Activated CD8-positive, alpha-beta memory T cell treated with anti-CD3 and anti-CD28 coated beads, Interleukin-2, amount 50 U/mL, for 24 hours (primary cell): Measurements from ENCODE around the gene EFEMP1.
"Not testable (repeated sequence)": the region's sequence is repeated elsewhere in the genome, so short reads cannot be mapped to it uniquely, and the experiment has no call there.

Experiments
- DNase-seq: peaks from one replicate; pipeline ENCODE4 v3.0.0-alpha.2; 2020; ENCODE audit errors: extremely low read depth

Gene EFEMP1

GRCh38 chr2:55865096-55865835 is 58.3 kb downstream of the EFEMP1 start:
- DNase-seq, result no peak

DNA sequence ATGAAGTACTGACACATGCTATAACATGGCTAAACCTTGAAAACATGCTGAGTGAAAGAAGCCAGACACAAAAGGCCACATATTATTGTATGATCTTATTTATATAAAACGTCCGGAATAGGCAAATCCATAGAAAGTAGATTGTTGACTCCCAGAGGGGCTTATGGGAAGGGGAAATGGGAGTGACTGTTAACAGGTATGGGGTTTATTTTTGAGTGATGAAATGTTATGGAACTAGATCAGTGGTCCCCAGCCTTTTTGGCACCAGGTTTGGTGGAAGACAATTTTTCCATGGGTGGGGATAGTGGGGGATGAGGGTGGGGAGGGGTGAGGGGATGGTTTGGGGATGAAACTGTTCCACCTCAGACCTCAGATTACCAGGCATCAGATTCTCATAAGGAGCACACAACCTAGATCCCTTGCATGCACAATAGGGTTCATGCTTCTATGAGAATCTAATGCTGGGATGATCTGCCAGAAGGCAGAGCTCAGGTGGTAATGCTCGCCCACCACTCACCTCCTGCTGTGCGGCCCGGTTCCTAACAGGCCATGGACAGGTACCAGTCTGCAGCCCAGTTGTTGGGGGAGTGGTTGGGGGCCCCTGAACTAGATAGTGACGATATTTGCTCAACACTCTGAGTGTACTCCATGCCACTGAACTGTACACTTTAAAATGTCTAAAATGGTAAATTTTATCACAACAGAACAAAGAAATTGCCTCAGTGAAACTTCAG is 59.1 kb downstream of the EFEMP1 start:
- DNase-seq, result no peak

- no peak for DNase-seq
Measured at GRCh38 chr2:55862673-55863390, 60.8 kb downstream of the EFEMP1 start.

DNA sequence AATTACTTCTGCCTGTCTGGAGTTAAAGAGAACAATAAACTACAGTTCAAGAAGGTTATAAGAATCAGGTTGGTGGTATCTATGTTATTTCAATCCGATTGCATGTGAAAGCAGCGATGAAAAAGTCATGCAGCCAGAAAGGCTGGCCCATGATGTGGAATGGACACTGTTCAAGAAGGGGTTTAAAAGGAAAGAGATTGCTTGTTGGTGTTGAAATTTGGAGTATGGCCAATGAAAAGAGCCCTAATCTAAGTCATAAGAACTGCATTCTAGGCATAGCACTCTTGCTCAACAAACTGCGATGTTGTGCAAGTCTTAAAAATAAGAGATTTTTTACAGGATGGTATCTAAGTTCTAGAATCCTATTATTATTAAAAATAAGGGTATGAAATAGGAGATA is 61.3 kb downstream of the EFEMP1 start:
- no peak for DNase-seq

GRCh38 chr2:55861733-55862132 is 61.8 kb downstream of the EFEMP1 start:
- no peak for DNase-seq

DNA sequence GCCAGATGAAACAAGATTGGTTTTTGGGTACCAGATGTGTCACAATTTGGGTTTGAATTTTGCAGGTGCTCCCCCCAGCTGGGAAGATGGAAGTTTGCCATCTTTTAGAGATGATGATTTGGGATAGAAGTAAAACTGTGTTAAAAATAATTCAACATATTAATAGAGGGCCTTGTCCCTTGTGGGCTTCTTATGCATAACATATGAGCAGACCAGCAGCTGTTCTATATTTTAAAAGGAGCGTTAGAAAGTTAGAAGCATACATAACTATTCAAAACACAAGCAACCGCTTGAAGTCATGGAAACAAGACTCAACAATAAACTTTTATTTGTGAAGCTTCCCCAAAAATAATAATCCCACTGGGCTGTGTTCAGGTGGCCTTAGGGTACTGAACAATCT is 62.8 kb downstream of the EFEMP1 start:
- DNase-seq, result no peak

DNA sequence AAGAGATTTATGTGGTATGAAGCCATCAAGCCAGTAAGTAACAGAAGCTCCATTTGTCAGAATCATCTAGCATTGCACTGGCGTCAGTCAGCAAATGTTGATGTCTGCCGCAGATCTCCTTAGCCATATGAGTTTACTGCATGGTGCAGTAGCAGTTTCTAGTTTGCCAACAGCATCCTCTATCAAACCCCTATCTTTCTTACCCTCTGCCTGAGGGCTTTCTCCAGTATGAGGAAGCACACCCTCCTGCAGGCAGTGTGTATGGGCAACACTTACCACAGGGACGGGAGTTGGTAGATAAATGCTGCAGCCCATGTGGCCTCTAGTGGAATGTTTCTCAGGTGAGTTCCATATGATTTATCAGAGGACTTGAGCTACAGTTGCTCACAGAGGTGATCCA is 63.7 kb downstream of the EFEMP1 start:
- no peak for DNase-seq

DNA sequence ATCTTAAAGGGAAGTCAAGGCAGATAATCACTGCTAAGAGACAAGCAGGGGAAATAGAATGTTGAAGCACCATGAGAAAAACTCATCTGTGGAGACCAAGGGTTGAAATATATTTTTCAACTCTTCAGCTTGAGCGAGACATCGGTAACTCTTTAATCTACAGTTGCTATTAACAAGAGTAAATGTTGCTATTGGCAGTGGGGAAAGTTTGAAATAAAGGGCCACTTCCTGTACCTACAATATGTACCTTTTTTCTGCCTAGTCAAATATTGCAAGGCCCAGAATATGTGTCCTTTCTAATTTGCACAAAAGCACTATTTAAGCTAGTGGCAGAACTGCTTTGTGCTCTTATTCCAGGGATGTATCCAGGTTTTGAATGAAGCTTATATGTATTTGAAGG is 65.8 kb downstream of the EFEMP1 start:
- no peak for DNase-seq

DNA sequence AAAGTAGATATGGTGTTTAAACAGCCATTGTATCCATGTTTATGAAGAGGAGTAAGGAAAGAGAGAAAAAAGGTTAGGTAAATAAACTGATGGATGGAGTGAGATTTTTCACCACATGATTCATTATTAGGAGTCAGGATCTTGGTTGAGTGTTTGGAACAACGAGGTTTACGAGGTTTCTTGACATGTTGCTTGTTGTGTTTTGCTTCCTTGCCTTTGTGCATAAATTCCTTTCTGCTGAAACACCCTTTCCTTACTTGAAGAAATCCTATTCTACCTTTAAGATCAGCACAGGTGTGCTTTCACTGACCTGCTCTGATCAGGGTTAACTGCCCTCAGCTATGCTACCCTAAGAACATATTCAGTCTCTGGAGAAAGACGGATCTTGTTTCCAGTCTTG is 66.6 kb downstream of the EFEMP1 start:
- DNase-seq, result no peak

GRCh38 chr2:55848096-55848495 is 75.5 kb downstream of the EFEMP1 start:
- no peak for DNase-seq

DNA sequence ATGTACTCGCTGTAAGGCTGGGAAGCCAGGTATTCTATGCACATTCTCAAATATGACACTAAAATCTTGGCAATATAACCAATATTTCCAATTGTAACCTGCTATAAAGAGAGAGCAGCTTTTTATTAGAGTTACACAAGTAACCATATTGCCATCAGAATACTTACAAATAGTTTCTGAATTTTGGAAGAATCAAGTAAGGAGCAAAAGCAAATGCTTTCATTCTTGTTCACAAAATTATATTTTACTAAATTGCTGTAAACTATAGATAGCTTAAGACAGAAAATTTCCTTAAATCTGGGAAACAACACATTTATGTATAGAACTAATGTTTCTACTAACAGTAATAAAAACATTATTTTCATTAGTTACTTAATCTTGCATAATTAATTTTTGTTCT is 77.2 kb downstream of the EFEMP1 start:
- DNase-seq, result no peak

DNA sequence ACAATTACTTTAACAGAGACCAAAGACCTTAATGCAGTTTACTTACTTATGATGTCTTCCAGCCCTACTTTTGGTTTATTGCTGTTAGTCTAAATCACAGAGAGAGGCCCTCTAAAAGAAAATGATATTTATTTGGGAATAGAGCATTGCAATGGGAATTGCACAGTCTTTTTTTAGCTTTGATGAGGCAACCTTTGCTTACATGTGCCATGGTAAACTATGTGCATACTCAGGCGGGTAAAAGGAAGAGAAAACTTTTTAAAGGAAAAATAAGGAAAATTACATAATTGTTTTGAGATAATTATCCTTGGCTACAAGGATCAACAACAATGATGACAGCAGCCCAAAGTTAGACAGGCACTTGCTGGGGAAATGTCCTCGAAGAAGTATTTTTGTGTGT is 78.6 kb downstream of the EFEMP1 start:
- no peak for DNase-seq

DNA sequence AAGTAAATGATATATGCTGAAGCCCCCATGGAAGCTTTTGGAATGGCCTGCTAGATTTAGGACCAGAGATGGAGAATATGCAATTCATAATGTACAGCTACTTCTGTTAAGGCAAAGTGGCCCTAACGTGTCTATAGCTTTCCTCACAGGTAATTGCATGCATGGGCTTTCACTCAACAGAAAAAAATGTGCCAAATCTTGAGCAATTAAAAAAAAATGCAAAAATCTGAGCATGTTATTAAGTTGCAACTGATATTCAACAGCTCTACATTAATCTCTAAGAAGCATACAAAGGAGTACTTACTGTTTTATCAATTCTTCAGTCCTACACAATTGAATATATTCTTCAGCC is 79.6 kb downstream of the EFEMP1 start:
- DNase-seq, result no peak

DNA sequence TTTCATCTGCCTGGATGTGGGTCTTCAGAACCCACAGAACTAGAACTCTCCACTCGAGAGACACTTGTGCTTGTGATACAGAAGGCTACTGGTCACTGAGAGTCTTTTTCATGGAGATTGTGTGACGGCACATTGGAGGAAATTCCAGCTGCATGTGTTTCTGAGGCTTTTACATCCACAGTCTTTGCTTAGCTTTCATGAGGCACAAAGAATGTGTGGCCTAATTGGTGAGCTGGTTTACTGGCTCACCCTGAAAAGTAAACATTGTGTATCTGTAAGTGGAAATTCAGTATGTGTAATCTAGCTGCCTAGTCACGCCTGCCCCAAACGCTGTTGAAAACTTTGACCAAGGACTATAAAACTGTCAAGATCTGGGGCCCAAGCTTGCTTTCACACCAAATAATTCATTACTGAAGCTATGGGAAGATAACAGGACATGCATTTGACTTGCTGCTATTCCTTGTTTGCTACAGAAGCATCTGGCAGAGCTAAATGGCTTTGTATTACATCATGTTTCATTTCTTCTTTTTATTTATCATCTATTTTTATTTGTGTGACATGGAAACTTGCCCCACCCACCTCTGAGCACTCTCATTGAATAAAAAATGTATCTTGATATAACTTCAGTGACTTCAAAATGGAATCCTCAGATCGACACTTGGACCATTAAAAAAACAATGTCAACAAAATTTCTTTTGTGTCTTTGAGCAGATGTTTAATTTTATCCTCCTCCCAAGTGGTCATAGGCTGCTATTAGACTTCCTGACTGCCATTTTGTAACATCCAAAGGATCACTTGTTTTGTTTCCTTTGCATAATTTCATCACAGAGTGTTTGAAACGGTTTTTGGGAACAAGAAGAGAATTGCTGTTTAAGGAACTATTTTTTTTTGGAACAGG is 80.2 kb downstream of the EFEMP1 start:
- no peak for DNase-seq

DNA sequence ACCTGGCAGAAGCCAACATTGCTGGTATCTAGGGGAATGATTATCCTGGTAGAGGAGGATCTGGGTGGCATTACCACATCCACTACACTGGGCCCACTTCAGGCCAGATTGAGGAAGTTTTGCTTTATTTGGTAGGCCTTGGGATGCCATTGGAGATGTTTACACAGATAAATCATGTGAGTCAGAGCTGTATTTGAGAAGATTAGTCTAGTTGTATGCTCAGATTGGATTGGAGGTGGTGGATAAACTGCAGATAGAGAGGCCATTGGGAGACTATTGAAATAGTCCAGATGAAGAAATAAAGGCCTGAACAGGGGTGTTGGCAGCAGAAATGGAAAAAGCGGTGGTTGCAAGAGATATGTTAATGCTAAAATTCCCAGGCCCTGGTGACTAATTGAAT is 81.5 kb downstream of the EFEMP1 start:
- DNase-seq, result no peak

GRCh38 chr2:55840460-55840859 is 83.1 kb downstream of the EFEMP1 start:
- no peak for DNase-seq

DNA sequence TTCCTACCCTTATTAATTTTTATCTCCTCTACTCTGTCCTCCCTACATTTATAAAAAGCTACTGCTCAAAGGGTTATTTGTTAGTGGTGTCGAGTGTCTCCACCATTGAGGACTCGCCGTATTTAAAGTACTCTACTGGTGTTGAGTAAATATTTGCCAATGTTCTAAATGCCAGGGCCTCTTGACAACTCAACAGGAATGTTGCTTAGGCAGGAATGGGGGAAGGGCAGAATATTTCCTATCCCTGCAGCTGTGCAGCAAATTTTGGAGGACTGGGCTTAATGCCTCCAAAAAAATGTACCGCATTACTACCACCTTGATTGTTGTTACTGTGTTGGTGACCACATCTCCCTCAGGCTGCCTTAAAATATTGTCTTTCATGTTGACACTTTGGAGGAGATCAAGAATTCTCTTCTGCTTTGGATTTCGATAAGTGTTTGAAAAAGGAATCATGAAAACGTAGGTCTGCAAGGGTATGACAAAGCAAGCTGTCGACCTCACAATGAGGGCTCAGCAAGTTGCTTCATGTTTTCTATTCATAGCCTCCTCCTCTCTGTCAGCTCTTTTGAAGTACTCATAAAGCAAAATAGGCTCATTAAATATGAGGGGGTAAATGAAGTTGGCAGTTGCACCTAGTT is 84.3 kb downstream of the EFEMP1 start:
- no peak for DNase-seq

DNA sequence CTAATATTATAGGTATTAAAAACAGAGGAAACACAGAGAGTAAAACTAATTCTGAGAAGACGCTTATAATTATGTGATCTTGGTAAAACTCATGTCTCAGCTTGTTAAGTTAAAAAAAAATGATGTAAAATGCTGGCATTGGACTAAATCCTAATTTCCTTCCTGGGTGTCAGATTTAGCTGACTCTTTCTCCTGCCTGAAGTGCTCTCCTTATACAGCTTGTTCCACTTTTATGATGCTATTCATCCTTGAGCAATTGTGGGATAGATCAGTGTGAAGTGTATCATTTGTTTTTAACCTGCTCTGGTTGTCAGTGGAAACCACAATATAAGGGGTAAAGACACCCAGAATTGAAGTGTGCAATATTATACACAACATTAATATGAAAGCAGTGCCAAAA is 84.9 kb downstream of the EFEMP1 start:
- DNase-seq, result no peak

- not testable (repeated sequence) for DNase-seq
Measured at GRCh38 chr2:55838117-55838516, 85.5 kb downstream of the EFEMP1 start.

GRCh38 chr2:55837073-55837472 is 86.5 kb downstream of the EFEMP1 start:
- no peak for DNase-seq

DNA sequence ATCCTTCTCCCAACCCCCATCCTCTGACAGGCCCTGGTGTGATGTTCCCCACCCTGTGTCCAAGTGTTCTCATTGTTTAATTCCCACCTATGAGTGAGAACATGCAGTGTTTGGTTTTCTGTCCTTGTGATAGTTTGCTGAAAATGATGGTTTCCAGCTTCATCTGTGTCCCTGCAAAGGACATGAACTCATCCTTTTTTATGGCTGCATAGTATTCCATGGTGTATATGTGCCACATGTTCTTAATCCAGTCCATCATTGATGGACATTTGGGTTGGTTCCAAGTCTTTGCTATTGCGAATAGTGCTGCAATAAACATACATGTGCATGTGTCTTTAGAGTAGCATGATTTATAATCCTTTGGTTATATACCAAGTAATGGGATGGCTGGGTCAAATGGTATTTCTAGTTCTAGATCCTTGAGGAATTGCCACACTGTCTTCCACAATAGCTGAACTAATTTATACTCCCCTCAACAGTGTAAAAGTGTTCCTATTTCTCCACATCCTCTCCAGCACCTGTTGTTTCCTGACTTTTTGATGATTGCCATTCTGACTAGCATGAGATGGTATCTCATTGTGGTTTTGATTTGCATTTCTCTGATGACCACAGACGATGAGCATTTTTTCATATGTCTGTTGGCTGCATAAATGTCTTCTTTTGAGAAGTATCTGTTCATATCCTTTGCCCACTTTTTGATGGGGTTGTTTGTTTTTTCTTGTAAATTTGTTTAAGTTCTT is 91.7 kb downstream of the EFEMP1 start:
- not testable (repeated sequence) for DNase-seq
